ENCODE results near the gene GLB1L3.

The GLB1L3 gene

DNA sequence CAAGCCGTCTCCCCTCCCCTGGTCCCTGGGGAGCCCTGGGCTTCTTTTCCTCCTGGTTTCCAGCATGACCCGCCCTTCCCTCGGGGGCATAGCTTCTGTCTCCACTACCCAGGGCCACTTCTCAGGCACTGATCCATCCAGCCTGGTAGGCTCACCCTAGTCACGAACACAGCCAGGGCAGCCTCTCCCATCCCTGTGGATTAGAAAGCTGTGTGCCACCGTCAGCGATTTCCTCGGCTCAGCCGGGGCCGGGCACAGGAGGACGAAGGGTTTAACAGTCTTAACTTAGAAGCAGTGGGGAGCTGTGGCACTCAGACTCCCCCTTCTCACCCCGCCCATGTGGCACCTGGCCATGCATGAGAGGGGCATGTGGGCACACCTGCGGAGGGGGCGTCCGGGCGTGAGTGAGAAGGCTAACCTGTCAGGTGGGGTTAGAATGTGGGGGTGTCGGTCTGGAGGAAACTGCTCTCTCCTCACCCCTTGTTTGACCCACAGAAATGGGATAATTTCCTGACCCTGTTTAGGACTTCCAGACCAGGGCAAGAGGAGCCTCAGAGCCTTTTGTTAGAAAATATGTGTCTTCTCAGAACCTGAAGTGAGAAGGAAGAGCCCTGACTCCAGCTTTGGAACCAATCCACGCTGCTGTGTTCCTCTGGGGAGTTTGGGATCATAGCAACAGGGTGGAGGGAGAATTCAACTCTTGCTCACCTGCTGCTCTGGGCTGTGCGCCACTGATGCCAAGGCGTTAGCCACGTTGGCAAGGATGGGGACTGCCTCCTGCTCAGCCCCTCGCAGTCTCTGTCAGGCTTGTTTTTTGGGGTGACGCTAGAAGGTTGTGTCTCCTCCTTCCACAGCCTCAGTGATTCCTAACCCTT, 70.2 kb downstream of the GLB1L3 start:
- DNase-seq = no peak

DNA sequence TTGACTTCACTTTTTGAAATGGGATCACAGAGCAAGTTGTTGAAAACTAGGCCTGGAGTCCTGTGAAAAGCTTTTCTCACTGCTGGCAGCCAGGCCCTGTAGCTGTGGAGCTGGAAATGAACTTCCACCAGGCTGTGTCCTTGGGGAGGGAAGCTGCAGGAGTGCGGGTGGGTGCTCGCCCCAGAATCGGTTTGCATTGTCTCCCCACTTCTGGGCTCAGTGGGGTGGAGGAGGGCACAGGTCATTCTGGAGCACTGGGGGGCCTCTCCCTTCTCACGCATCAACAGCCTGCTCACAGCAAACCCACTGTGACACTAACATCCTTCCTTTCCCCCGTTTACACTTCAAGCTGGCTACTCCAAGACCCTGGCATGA, 70.8 kb downstream of the GLB1L3 start:
- DNase-seq = no peak

DNA sequence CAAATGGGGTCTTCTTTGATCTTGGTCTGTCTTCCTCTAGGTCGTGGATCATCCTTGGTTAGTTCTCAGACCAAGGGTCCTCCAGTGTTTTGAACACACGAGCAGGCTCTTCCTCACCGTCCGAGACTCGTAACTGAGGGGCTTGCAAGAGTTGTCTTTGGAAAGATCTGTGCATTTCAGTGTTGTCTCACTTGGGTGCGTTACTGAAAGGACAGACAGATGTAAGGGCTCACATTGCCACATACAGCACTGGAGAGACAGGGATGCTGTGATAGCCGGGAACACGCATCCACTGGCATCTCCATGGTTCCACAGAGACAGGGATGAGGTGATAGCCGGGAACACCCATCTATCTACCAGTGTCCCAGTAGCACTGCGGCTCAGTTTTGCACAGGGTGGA, 71.3 kb downstream of the GLB1L3 start:
- DNase-seq = no peak

DNA sequence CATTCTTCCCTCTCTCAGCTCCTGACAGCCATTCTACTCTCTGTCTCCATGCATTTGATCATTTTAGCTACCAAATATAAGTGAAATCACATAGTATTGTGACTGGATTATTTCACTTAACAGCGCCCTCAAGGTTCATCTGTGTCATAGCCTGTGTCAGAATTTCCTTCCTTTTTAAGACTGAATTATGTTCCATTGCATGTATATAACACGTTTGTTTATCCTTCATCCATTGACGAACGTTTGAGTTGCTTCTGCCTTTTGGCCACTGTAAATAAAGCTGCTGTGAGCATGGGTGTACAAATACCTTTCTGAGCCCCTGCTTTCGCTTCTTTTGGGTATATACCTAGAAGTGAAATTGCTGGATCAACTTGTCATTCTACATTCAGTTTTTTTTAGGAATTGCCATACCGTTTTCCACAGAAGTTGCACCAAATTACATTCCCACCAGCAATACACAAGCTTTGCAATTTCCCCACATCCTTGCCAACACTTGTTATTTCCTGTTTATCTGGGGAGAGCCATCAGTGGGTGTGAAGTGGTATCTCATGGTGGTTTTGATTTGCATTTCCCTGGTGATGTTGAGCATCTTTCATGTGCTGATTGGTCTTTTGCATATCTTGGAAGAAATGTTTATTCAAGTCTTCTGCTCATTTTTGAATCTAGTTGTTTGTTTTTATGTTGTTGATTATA, 73.1 kb downstream of the GLB1L3 start:
- DNase-seq = no peak

DNA sequence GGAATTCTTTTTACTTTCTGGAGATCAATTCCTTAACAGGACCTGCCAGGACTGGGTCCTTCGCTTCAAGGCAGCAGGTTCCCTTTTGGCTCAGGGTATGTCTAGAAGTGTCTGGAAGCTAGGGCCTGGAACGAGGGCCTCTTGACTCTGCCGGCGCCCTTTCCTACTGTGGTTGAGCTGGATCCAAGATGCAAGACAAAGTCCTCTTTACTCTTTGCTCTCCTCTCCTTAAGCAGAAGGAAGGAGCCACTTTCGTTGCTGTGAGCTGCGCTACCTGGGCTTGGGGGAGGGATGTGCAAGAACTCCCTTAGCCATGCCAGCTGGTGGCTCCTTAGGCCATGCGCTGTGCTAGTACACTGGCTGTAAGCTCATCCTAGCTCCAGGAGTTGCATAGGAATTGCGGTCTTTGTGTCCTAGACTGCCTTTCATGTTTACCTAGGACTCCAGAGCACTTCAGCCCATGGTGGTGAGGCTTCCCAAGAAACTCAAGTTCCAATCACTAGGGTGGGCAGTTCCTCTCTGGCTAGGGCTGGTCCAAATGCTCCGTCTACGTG, 73.7 kb downstream of the GLB1L3 start:
- no peak for DNase-seq

DNA sequence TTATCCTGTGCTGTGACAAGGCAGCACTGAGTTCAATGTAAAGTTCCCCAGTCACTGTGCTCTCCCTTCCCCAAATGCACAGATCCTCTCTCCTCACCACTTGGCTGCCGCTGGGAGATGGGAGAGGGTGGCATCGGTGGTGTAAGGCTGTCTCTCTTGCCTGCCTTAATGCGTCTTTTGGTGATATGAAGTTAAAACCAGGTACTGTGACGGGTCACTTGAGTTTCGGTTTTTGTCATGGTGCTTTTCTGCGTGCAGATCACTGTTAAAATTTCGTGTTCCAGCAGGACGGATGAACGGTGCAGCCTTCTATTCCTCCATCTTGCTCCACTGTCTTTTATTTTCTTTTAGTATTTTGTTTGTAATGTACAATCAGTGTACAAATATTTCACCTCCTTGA, 74.2 kb downstream of the GLB1L3 start:
- no peak for DNase-seq

DNA sequence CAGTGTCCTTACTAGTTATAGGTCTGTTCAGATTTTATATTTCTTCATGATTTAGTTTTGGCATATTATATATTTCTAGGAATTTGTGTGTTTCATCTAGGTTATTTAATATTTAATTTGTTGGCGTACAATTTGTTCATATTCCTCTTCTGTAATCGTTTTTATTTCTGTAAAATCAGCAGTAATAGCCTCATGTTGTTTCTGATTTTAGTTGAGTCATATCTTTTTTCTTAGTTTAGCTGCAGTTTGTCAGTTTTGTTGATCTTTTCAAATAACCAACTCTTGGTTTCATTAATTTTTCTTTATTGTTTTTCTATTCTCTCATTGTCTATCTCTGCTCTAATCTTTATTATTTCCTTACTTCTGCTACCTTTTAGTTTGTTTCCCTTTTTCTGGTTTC, 75.9 kb downstream of the GLB1L3 start:
- DNase-seq = no peak

DNA sequence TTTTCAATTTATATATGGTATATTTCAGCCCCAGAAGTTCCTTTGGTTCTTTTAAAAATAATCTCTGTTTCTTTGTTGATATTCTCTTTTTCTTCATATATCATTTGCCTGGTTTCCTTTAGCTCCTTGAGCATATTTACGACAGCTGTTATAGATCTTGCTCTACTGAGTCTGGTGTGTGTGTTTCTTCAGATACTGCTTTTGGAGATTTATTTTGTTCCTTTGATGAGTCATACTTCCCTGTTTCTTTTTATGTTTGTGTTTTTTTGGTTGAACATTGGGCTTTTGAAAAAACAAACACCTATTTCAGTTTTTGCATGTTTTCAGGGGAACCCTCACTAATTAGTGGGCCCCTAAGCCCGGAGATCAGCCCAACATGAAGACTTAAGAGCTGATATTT, 79.0 kb downstream of the GLB1L3 start:
- no peak for DNase-seq

DNA sequence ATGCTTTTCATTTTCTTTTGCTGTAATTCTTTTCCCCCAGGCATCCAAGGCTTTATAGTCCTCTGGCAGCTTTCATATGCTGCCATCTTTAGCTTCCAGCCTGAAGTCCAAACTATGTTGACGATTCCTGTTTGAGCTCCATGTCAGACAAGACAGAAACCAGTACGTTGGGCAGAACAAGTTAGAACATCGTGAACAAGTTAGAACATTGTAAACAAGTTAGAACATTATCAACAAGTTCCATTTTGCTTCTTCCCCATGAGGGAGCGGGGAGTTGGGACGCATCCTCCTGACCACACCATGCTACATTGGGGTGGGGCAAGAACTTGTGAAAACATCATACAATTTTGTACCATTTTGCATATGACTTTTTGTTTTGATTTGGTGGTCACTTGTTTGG, 79.5 kb downstream of the GLB1L3 start:
- DNase-seq = no peak

DNA sequence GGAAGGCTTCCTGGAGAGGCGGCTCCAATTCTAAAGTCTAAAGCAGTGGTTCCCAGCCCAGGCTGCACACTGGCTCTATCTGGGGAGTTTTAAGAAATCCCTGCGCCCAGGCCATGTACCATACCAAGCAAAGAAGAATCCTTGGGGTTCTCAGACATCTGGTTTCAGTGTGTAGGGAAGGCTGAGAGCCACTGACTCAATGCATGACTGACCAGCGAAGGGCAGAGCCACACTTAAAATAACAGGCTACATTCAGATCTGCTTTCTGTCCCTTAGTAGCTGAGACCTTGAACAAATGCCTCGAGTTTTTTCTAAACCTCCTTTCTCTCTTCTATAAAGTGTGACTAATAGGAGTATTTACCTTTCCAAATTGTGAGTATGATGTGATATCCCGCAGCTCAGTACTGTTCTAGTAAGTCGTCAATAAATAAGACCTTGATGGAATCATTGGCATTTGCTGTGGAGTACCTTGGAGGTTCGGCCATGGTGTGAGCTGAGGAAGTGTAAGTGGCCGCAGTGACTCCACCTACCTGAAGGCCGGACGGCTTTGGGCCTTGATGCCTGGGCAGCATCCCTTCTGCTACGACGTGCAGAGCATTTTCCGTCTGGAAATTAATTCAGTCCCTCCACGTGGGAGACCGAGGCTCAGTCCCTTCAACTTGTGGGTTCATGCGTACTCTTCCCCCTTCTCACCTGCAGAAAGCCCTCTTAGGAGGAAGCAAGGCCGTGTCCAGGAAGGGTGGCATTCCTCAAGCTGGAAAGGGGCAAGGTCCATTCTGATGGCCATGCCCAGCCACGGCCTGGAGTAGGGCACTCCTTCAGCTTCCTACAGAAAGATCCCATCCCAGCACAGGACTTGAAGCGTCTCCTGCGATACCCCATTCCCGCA, 80.7 kb downstream of the GLB1L3 start:
- no peak for DNase-seq

DNA sequence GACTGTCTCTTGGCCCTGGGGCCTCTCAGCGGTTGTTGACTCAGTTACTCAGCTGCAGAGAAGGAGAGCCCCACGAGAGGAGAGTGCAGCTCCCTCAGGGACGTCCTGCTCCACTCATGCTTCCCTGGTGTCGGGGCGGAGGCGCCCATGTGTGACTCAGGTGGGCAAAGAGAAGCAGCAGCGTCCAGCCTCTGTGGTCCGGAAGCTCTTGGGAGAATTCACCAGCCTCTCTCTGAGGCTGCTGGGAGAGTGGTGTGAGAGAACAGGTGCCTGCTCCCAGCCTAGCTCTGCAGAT, 81.3 kb downstream of the GLB1L3 start:
- no peak for DNase-seq

DNA sequence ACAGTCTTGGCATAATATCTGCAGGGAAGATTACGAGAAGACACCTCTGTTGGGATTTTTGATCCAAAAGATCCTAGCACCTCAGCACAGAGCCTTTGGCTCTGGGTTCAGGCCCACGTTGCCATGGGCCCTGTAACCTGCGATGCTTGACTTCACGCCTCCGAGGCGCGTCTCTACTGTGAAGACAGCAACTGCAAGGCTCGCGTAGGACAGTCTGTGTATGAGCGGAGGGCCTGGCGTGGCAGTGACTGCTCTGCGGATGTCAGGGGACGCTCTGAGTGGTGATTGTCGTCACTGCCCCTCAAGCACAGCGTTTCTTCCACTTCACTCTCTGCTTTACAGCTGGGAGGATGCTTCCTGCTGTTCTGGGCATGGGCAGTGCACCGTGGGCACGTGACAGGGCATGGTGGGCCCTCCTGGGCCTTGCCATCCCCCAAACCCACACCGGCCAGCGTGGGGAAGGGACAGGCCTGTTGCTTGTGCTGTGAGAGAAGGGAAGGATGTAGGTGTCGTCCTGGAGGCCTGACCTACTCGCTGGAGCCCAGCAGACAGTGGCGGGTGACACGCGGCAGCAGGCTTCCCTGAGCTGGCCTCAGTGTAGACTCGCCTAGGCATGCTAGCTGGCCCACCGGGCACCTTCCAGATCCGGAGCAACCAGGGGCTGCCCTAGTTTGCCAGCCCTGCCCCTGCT, 82.1 kb downstream of the GLB1L3 start:
- no peak for DNase-seq

DNA sequence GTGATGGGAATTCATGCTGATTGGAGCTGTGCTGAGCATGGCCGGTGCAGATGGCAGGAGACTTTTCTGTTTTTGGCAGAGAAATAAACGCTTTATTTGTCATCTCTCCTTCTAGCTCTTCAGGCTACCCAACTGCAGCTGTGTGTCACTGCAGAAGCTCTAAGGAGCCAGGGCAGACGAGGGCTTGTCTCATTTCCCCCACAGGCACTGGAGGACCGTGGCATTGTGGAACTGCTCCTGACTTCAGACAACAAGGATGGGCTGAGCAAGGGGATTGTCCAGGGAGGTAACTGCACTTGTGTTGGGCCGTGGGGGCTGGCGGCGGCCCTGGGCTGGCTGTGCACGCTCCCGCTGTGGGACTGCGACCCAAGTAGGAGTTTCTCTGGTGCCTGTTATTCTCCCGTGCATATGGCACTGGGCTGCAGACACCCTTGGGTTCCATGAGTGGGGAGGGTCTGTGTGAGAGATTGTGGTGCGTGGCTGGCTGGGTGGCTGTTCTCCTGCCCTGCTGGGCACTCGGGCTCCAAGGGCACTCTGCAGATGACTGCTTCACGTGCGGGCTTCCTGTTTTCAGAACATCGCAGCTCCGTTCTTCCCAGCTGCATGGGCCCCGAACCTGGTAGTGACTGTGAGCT, 82.8 kb downstream of the GLB1L3 start:
- no peak for DNase-seq

DNA sequence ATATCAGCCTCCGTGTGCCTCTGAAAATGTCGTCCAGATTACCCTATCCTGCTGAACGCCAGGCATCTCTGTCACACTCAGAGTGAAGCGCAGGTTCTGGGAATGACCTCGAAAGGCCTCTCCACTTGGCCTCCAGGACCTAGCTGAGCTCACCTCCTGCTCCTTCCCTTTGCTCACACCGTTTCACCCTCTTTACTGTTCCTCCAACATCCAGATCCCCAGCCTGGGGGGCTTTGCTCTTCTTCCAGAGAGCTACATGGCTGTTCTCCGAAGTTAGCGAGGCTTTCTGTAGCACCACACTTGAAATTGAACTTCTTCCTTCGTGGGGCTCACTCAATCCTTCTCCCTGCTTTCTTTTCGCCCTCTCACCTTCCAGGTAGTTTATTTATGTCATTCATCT, 83.5 kb downstream of the GLB1L3 start:
- no peak for DNase-seq

DNA sequence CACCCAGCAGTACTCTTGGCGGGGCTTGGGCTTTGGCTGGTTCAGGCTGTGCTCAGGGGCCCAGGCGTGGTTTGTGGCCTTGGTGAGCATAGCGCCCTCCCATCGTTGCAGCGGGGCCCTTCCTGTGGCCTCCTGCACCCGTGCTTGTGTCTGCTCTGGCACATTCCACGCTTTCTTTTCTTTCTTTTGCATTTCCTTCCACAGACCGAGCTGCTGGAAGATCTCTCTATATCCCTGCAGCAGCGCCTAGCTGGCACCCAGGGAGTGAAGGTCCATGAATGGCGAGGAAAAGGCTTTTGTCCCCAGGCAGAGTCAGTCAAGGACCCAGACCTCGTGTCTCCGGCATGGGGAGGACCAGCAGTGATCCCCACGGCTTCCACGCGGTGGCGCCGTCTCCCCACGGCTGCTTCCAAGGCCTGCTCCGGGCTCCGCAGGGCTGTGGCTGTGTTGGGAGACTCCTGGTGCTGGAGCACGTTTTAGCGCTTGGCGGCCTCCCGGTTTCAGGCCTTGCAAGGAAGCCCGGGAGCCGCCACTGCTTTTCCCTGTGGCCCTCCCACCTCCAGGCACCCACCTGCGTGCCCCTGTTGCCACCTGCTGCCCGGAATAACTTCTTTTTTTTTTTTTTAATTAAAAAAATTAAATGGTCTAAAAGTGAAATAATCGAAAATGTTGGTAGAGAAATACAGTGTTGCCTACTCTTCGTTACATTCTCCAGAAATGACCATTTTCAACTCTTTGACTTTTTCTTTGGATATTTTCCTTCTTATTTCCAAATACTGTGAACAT, 84.1 kb downstream of the GLB1L3 start:
- no peak for DNase-seq

DNA sequence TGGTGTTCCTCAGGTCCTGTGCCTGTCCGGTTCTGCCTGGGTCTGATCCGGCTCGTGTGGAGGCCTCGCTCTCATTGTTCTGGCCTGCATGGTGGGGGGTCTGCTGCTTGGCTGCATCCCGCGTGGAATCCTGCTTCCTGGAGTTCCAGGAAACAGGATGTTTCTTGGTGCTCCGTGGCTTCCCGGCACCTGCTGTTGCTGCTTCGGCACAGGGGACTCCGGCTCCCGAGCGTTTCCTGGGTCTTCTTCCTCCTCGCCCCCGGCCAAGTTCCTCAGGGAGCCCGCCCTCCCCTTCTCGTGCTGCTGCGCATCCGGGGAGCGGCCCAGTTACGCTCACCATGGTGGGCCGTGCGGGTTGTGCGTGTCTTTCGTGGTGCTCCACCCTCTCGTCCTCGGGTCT, 85.5 kb downstream of the GLB1L3 start:
- DNase-seq = no peak

DNA sequence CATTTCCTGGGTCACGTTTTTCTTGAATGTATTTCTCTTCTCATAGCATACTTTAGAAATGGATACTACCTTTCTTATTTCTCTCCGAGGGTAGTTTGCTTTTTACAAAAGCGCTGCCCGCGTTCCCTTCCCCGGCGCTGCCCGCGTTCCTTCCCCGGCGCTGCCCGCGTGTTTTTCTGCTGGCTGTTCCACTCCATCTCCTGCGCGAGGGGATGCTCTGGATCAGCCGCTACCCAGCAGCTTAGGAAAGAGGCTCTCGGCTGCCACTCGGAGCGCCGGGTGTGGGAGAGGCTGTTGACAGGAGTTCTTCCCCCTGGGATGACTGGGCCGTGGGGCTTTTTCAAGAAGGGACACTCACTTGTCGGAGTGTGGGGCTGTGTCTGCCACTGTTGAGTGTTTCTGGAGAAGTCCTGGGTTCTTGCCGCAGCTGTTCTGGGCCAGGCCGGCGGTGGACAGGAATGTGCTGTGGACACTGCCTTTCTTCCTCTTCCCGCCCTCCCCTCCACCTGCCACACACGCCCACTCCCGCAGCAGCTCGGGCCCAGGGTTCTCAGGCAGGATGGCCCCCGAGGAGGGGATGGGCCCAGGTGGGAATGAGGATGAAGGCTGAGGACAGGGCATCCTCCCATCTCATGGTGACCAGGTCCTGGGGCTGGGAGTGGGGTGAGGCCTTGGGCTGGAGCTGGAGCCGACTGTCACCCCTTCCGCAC, 86.2 kb downstream of the GLB1L3 start:
- no peak for DNase-seq

DNA sequence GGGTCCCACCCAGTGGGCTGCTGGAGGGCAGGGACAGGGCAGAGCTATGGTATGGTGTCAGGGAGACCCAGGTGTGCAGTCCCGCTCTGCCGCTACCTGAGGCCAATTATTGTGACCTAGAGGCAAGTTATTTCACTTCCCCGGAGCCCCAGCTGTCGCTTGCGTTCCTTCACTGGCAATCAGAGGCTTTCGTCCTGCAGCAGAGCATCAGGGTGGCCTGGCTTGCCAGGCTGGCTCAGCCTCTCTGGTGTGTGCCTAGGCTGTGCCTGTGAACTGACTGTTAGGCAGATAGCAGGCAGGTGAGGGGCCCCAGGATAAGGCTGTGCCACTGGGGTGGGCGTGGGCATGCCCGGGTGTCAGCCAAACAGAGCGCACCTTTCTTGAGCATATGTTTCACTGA, 87.0 kb downstream of the GLB1L3 start:
- DNase-seq = no peak

DNA sequence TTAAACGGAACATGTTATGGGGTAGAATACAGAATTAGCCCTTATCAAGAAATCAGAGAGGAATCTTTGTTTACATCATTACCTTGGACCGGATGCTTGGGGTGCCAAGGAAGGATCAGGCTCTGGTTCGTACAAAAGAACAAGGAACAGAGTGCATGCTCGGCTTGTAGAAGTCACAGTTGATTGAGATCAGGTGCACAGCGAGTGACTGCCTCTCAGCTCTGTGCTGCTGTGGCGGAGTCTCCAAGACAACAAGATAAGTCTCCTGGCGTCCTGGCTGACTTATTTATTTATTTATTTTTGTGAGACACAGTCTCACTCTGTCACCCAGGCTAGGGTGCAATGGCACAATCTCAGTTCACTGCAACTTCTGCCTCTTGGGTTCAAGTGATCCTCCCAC, 87.4 kb downstream of the GLB1L3 start:
- no peak for DNase-seq

DNA sequence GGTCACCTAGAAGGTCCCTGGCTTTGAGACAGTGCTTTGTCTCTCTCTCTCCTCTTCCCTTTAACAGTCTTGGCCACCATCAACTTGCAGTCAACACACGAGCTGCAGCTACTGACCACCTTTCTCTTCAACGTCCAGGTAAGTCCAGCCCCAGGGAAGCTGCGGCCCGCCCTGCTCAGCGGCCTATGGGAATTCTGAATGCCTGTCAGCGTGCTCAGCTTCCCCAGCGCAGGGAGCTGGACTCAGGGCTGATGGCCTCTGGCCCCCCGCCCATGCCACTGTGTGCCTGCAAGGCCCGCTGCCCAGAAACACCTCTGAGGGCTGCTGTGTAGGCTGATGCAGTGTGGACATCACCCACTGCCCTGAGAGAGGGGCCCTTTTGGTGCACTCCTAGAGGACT, 88.1 kb downstream of the GLB1L3 start:
- no peak for DNase-seq
